ENCODE measurements around the gene SLC13A3.

GRCh38 chr20:46523108-46523507, 128.2 kb downstream of the SLC13A3 start:
- TF ChIP-seq EP300 (IDR thresholded peaks at IDR 0.05): no peak
- TF ChIP-seq CTCF (IDR thresholded peaks at IDR 0.05): no peak
- TF ChIP-seq POLR2A (IDR thresholded peaks at IDR 0.05): no peak

All from gastroesophageal sphincter (tissue), 3 donors.